GM21529 (cell line): ENCODE results near the gene EPHA3.

Source experiments
- ATAC-seq: cut with Tn5 transposase; IDR thresholded peaks from one replicate; pipeline ENCODE4 v1.9.1; 2021; ENCODE audit not compliant: unreplicated experiment

The EPHA3 gene

GRCh38 chr3:89223188-89223587 lies 115.8 kb downstream of the EPHA3 start:
- ATAC-seq = no peak

- ATAC-seq = no peak
Observed at GRCh38 chr3:89227218-89227617, 119.8 kb downstream of the EPHA3 start.

- ATAC-seq = no peak
Observed at GRCh38 chr3:89227634-89228033, 120.2 kb downstream of the EPHA3 start.

- ATAC-seq = no peak
Observed at GRCh38 chr3:89232155-89232554, 124.7 kb downstream of the EPHA3 start.

GRCh38 chr3:89234620-89235019 lies 127.2 kb downstream of the EPHA3 start:
- ATAC-seq = no peak

GRCh38 chr3:89238846-89239245 lies 131.4 kb downstream of the EPHA3 start:
- ATAC-seq = no peak

GRCh38 chr3:89239774-89240173 lies 132.4 kb downstream of the EPHA3 start:
- ATAC-seq = no peak

- no peak for ATAC-seq
Observed at GRCh38 chr3:89245612-89246011, 138.2 kb downstream of the EPHA3 start.

- ATAC-seq = no peak
Observed at GRCh38 chr3:89246326-89246725, 138.9 kb downstream of the EPHA3 start.

- ATAC-seq = no peak
Observed at GRCh38 chr3:89250742-89251141, 143.3 kb downstream of the EPHA3 start.

GRCh38 chr3:89252016-89252415 lies 144.6 kb downstream of the EPHA3 start:
- no peak for ATAC-seq

GRCh38 chr3:89252860-89253259 lies 145.4 kb downstream of the EPHA3 start:
- no peak for ATAC-seq

GRCh38 chr3:89256395-89256794 lies 149.0 kb downstream of the EPHA3 start:
- ATAC-seq = no peak

- no peak for ATAC-seq
Observed at GRCh38 chr3:89256882-89257281, 149.5 kb downstream of the EPHA3 start.

- no peak for ATAC-seq
Observed at GRCh38 chr3:89260721-89261120, 153.3 kb downstream of the EPHA3 start.

- no peak for ATAC-seq
Observed at GRCh38 chr3:89261673-89262072, 154.3 kb downstream of the EPHA3 start.

GRCh38 chr3:89262309-89262929 lies 155.0 kb downstream of the EPHA3 start:
- no peak for ATAC-seq

GRCh38 chr3:89264037-89264560 lies 156.7 kb downstream of the EPHA3 start:
- no peak for ATAC-seq

- ATAC-seq = no peak
Observed at GRCh38 chr3:89266074-89266473, 158.7 kb downstream of the EPHA3 start.

- ATAC-seq = no peak
Observed at GRCh38 chr3:89268059-89268458, 160.6 kb downstream of the EPHA3 start.

- no peak for ATAC-seq
Observed at GRCh38 chr3:89270201-89270600, 162.8 kb downstream of the EPHA3 start.

- no peak for ATAC-seq
Observed at GRCh38 chr3:89275001-89275400, 167.6 kb downstream of the EPHA3 start.

GRCh38 chr3:89276116-89276515 lies 168.7 kb downstream of the EPHA3 start:
- ATAC-seq = no peak
